Right atrium auricular region (tissue), 2 donors: ENCODE measurements around the gene STXBP3. TPM values are rescaled to one million over a fixed set of nuclear protein-coding genes. Genes with fewer than 3 reads are reported as not detected.
"Not testable (repeated sequence)": the region's sequence is repeated elsewhere in the genome, so short reads cannot be mapped to it uniquely, and the experiment has no call there.

Experiments
- DNase-seq: peaks from one replicate; pipeline ENCODE4 v3.0.0-alpha.2; 2019; ENCODE audit warnings: low spot score
- H3K27ac ChIP-seq, 2 donors: fragments of 200-600 bp; sonication (generic); 1 replicate in 1 of 2; 2 replicates in 1 of 2; pipeline ENCODE4 v1.5.1; 2016 to 2019
- H3K27me3 ChIP-seq, 2 donors: fragments of 200-600 bp; sonication (generic); one replicate each; pipeline versions ENCODE4 v1.5.1 to v1.6.0; 2017 to 2019
- H3K36me3 ChIP-seq: fragments of 200-600 bp; sonication (generic); one replicate; pipeline ENCODE4 v1.5.1; 2016
- H3K4me1 ChIP-seq, 2 donors: fragments of 200-600 bp; sonication (generic); one replicate each; pipeline versions ENCODE4 v1.5.1 to v1.6.0; 2017 to 2019
- H3K4me3 ChIP-seq, 2 donors: fragments of 200-600 bp; sonication (generic); 1 replicate in 1 of 2; 2 replicates in 1 of 2; pipeline ENCODE4 v1.5.1; 2017 to 2019; ENCODE audit warnings: mild to moderate bottlenecking in 1 of 2, moderate library complexity in 1 of 2
- H3K9me3 ChIP-seq, 2 donors: fragments of 200-600 bp; sonication (generic); one replicate each; pipeline ENCODE4 v1.5.1; 2019
- total RNA-seq, 2 donors: library from RNA; depleted of rRNA; stranded (reverse); fragments of >200 nt; gene quantifications; one replicate each; pipeline ENCODE4 v1.1.0, GENCODE V29; 2016
- TF ChIP-seq, protein P1 (sequence below), 2 donors: fragments of 200-600 bp; sonication (generic); IDR thresholded peaks; one replicate each; pipeline ENCODE4 v1.5.1; 2019; ENCODE audit warnings: antibody characterized with exemption in 2 of 2

STXBP3 gene, protein sequence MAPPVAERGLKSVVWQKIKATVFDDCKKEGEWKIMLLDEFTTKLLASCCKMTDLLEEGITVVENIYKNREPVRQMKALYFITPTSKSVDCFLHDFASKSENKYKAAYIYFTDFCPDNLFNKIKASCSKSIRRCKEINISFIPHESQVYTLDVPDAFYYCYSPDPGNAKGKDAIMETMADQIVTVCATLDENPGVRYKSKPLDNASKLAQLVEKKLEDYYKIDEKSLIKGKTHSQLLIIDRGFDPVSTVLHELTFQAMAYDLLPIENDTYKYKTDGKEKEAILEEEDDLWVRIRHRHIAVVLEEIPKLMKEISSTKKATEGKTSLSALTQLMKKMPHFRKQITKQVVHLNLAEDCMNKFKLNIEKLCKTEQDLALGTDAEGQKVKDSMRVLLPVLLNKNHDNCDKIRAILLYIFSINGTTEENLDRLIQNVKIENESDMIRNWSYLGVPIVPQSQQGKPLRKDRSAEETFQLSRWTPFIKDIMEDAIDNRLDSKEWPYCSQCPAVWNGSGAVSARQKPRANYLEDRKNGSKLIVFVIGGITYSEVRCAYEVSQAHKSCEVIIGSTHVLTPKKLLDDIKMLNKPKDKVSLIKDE
- 10 to 100 TPM; 26.4 to 27.7 TPM for total RNA-seq

DNA sequence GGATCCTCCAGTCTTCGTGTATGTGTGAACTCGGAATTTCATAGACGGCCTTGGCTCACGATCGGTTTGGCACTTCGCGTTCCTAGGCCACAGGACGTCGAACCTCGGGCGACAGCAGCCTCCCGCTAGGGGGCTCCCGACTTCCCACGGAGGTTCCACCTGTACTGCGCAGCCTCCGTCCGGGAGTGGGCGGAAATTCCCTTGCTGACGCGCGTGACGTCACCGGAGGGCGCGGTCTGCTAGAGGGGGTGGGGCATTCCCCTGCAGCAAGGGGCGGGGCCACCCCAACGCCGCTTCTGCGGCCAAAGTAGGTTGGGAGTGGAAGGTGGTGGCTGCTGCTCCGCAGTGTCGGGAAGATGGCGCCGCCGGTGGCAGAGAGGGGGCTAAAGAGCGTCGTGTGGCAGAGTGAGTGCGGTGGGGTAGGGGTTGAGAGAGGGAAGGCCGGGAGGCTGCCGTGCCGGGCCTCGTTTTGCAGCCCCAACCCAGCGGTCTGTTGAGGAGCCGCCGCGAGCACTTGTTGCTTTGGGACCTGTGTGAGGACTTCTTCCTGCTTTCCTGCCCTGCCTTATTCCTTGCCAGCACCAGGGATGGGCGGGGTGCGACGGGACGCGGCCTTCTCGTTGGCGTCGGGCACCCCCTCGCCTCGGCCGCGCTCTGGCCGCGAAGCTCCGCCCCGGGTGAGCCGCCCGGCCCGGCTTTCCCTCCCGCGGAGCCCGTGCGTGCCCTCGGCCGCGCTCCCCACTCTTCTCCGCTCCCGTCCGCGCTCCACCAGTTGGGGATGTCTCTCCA lies at the start of gene STXBP3:
TSS of gene STXBP3 (plus strand) at position 293 of the 789 bp plus-strand sequence. CDS start at position 357, 64 bp downstream.
- Histone ChIP-seq H3K4me1 (peaks cover 0 to 18% of the 10 kb centered on the region in 2 donors), H3K4me3 (peak within 1 kb of the TSS; percentile 94 to 97), H3K27ac (peak within 1 kb of the TSS; percentile 99), H3K27me3 (no peaks in the 10 kb centered on the region), H3K36me3 (no peaks in the 10 kb centered on the region), H3K9me3 (no peaks in the 10 kb centered on the region)
- DNase-seq: peak; percentile 99
- TF ChIP-seq, protein P1, sequence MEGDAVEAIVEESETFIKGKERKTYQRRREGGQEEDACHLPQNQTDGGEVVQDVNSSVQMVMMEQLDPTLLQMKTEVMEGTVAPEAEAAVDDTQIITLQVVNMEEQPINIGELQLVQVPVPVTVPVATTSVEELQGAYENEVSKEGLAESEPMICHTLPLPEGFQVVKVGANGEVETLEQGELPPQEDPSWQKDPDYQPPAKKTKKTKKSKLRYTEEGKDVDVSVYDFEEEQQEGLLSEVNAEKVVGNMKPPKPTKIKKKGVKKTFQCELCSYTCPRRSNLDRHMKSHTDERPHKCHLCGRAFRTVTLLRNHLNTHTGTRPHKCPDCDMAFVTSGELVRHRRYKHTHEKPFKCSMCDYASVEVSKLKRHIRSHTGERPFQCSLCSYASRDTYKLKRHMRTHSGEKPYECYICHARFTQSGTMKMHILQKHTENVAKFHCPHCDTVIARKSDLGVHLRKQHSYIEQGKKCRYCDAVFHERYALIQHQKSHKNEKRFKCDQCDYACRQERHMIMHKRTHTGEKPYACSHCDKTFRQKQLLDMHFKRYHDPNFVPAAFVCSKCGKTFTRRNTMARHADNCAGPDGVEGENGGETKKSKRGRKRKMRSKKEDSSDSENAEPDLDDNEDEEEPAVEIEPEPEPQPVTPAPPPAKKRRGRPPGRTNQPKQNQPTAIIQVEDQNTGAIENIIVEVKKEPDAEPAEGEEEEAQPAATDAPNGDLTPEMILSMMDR (IDR thresholded peaks at IDR 0.05): peak; percentile 96 to 97

DNA sequence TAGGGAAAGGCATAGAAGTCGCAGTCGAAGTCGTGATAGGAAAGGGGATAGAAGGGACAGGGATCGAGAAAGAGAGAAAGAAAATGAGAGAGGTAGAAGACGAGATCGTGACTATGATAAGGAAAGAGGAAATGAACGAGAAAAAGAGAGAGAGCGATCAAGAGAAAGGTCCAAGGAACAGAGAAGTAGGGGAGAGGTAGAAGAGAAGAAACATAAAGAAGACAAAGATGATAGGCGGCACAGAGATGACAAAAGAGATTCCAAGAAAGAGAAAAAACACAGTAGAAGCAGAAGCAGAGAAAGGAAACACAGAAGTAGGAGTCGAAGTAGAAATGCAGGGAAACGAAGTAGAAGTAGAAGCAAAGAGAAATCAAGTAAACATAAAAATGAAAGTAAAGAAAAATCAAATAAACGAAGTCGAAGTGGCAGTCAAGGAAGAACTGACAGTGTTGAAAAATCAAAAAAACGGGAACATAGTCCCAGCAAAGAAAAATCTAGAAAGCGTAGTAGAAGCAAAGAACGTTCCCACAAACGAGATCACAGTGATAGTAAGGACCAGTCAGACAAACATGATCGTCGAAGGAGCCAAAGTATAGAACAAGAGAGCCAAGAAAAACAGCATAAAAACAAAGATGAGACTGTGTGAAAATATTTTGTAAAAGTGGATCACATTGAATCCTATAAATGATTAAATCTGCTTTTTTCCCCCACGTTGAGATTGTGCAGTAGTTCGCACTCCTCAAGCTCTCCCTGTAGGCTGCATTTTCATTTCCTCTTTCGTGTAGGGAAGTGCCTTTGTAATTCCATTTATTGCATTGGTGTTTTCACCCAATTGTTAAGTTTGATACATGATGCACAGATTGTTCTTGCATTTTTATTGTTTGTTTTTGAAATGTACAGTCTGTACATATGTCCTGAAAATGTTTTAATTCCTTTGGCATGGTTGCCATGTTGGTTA lies 46.8 kb upstream of the STXBP3 start:
- peaks cover 0 to 14% of the 10 kb centered on the region in 2 donors for H3K4me1 ChIP-seq
- no peak for DNase-seq
- peak overlapping the region in 1 of 2 donors; percentile 13 for H3K27ac ChIP-seq
- H3K36me3 ChIP-seq: peaks cover 59% of the 10 kb centered on the region
- H3K27me3 ChIP-seq: no peaks in the 10 kb centered on the region
- TF ChIP-seq, protein P1 (IDR thresholded peaks at IDR 0.05): no peak
- no peak overlapping the region for H3K4me3 ChIP-seq
- no peaks in the 10 kb centered on the region for H3K9me3 ChIP-seq

DNA sequence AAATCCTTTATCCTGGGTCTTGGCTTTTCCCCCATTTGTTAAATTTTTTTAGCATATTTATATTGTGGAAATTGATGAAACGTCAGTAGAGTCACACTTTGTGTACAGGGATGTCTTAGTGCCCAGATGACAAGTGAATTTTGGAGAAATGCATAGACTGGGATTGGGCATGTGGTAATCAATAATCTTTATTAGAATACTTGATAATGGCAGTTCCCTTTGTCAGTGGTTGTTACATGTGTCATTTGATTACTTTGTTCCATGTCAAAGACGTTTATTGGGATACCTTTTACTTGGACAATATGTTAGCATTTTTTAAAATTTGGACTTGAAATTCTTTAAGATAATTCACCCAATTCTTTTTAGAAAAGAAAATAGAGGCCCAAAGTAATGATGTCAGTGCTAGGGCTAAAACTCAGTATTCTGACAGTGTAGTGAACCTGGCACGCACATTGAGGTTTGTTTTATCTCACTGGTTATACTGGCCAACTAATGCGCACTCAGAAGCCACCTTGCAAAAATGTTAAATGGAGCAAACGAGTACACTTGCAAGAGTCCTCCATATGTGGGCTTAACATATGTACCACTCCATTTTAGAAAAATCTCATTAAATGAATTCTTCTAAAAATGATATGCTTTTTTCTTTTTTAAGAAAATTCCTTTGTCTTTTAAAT lies 45.2 kb upstream of the STXBP3 start:
- Histone ChIP-seq H3K27ac (no peak overlapping the region), H3K4me1 (peaks cover 0 to 7% of the 10 kb centered on the region in 2 donors), H3K4me3 (no peak overlapping the region), H3K36me3 (peaks cover 52% of the 10 kb centered on the region), H3K9me3 (no peaks in the 10 kb centered on the region), H3K27me3 (no peaks in the 10 kb centered on the region)
- TF ChIP-seq, protein P1 (IDR thresholded peaks at IDR 0.05): no peak
- no peak for DNase-seq

DNA sequence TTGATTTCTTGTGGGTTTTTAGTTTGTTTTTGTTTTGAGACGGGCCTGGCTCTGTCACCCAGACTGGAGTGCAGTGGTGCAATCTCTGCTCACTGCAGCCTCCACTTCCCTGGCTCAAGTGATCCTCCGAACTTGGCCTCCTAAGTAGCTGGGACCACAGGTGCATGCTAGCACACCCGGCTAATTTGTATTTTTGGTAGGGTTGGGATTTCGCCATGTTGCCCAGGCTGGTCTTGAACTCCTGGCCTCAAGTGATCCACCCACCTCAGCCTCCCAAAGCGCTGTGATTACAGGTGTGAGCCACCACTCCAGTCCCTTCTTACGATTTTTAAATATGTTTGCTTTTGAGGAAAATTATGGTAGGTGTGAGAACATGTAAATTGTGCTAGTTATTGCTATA lies 44.4 kb upstream of the STXBP3 start:
- H3K4me1 ChIP-seq, H3K9me3 ChIP-seq, DNase-seq, H3K27ac ChIP-seq, H3K27me3 ChIP-seq, H3K4me3 ChIP-seq: not testable (repeated sequence)
- peaks cover 44% of the 10 kb centered on the region for H3K36me3 ChIP-seq

DNA sequence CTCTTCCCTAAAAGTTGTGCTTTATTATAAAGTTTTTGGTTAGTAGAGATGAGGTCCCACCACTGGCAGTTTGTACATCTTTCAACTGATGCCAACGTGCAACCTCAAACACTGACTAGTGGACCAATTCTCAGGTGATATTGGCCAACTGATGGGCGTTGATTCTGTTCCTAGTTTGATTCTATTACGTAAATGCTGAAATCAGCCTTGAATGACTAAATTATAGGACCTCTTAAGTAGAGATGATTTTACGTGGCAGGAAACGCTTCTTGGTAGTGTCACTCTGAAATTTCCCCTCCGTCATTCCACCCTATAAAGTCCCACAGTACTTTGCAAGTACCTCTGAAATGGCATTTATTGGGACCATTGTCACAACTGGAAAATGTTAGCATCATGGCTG lies 42.5 kb upstream of the STXBP3 start:
- no peak overlapping the region for H3K27ac ChIP-seq
- TF ChIP-seq, protein P1 (IDR thresholded peaks at IDR 0.05): no peak
- no peaks in the 10 kb centered on the region for H3K27me3 ChIP-seq
- H3K36me3 ChIP-seq: peaks cover 26% of the 10 kb centered on the region
- H3K9me3 ChIP-seq: no peaks in the 10 kb centered on the region
- DNase-seq: no peak
- no peak overlapping the region for H3K4me3 ChIP-seq
- H3K4me1 ChIP-seq: peaks cover 0 to 7% of the 10 kb centered on the region in 2 donors
